Tibial nerve (tissue), 3 donors: ENCODE data around the gene PACSIN3.

Experiments used
- CTCF ChIP-seq, 5 experiments: fragments of 200-600 bp in 3 of 5; fragments of 450-650 bp in 2 of 5; sonication (generic) in 3 of 5; IDR thresholded peaks; one replicate each; pipeline ENCODE4 v1.5.1; 2016 to 2019; ENCODE audit warnings: antibody characterized with exemption in 5 of 5, mild to moderate bottlenecking in 3 of 5, moderate library complexity in 2 of 5
- POLR2A ChIP-seq, 2 donors: fragments of 450-650 bp; IDR thresholded peaks; one replicate each; pipeline ENCODE4 v1.6.1; 2017; ENCODE audit warnings: antibody characterized with exemption in 2 of 2, mild to moderate bottlenecking in 2 of 2, moderate library complexity in 2 of 2

GRCh38 chr11:47215366-47215910, 29.2 kb upstream of the PACSIN3 start:
- TF ChIP-seq CTCF (IDR thresholded peaks at IDR 0.05) (no peak), POLR2A (IDR thresholded peaks at IDR 0.05) (no peak)
